Aorta (tissue), 5 donors: ENCODE results near the gene CD200R1. TPM values are rescaled to one million over a fixed set of nuclear protein-coding genes. Genes with fewer than 3 reads are reported as not detected.

Experiments
- ATAC-seq: fragments of 200-7000 bp; cut with Tn5 transposase; one replicate; pipeline ENCODE4 v1.9.1; 2022; ENCODE audit warnings: moderate library complexity; ENCODE audit not compliant: low FRiP score
- DNase-seq, 2 donors: peaks; one replicate each; pipeline ENCODE4 v3.0.0-alpha.2; 2020
- H3K27ac ChIP-seq, 2 donors: one replicate each; pipeline ENCODE4 v1.5.1; 2013; ENCODE audit warnings: low read length in 2 of 2, mild to moderate bottlenecking in 2 of 2, moderate library complexity in 2 of 2, control low read depth in 1 of 2, inconsistent platforms in 1 of 2, low read depth in 1 of 2
- H3K27me3 ChIP-seq, 2 donors: one replicate each; pipeline ENCODE4 v1.6.1; 2013; ENCODE audit warnings: control low read depth in 1 of 2, low read length in 1 of 2, mild to moderate bottlenecking in 1 of 2, moderate library complexity in 1 of 2; ENCODE audit not compliant: insufficient read depth in 2 of 2, control insufficient read depth in 1 of 2
- H3K36me3 ChIP-seq, 2 donors: one replicate each; pipeline ENCODE4 v1.6.1; 2013; ENCODE audit warnings: control low read depth in 1 of 2, low read length in 1 of 2, mild to moderate bottlenecking in 1 of 2; ENCODE audit not compliant: insufficient read depth in 2 of 2, control insufficient read depth in 1 of 2
- H3K4me1 ChIP-seq, 2 donors: one replicate each; pipeline ENCODE4 v1.6.1; 2013; ENCODE audit warnings: low read length in 2 of 2, control low read depth in 1 of 2, mild to moderate bottlenecking in 1 of 2, moderate library complexity in 1 of 2; ENCODE audit not compliant: insufficient read depth in 2 of 2, control insufficient read depth in 1 of 2
- H3K4me3 ChIP-seq, 2 donors: one replicate each; pipeline ENCODE4 v1.5.1; 2013; ENCODE audit warnings: low read length in 2 of 2, control low read depth in 1 of 2, mild to moderate bottlenecking in 1 of 2
- H3K9me3 ChIP-seq: one replicate; pipeline ENCODE4 v1.6.1; 2013; ENCODE audit warnings: mild to moderate bottlenecking, low read length; ENCODE audit not compliant: control insufficient read depth
- WGBS, 2 donors: extraction: QIAGEN DNeasy Blood & Tissue Kit; methylation state at CpG; one replicate each; pipeline ENCODE4 v1.1.7; 2013; 5-methylcytosine and 5-hydroxymethylcytosine counted together
- intact Hi-C, 2 donors: fragments of 100-400 bp; cut with DNase I; formaldehyde crosslinking; loops; one replicate each; pipeline versions ENCODE4 v1.14.2 to v1.15.0; 2022
- polyA plus RNA-seq, 2 donors: library from polyadenylated mRNA; stranded (reverse); fragments of 200-250 nt; gene quantifications; one replicate each; pipeline ENCODE4 v1.2.3, GENCODE V29; 2013
- total RNA-seq, 2 donors: library from RNA; stranded (reverse); fragmentation: NEBNext Ultra II Directional; extraction: Animal tissue kit (Norgen Biotek cat#: 25700); gene quantifications; one replicate each; pipeline ENCODE4 v1.2.1, GENCODE V29; 2021
- donor health status: healthy with polysubstance abuse.
- donor health status: Bipolar disorder and iron deficiency.
- donor health status: DM: no; HTN: no; CAD: no.
- donor health status: DM: no; HTN: no; CAD: no.
- donor health status: DM: yes; HTN: yes; CAD: no.

Gene CD200R1
- total and polyA plus RNA-seq, 4 donors = 0.18 to 6.5 (median 1.7) TPM

GRCh38 chr3:112966633-112967032, 8.3 kb downstream of the CD200R1 start:
- H3K27ac ChIP-seq = no peak overlapping the region
- no peak for ATAC-seq
- H3K36me3 ChIP-seq = no peaks in the 10 kb centered on the region
- intact Hi-C loops = no loop called here
- no peaks in the 10 kb centered on the region for H3K4me1 ChIP-seq
- 42 to 49% methylated on average over 2 of the region's 2 CpGs for WGBS, 2 donors
- no peak overlapping the region for H3K4me3 ChIP-seq
- peaks cover 0 to 1% of the 10 kb centered on the region in 2 donors for H3K27me3 ChIP-seq
- H3K9me3 ChIP-seq = peaks cover 4% of the 10 kb centered on the region
- no peak for DNase-seq

- Histone ChIP-seq H3K36me3 (no peaks in the 10 kb centered on the region), H3K9me3 (peaks cover 4% of the 10 kb centered on the region), H3K4me1 (no peaks in the 10 kb centered on the region), H3K27ac (no peak overlapping the region), H3K27me3 (peaks cover 0 to 1% of the 10 kb centered on the region in 2 donors), H3K4me3 (no peak overlapping the region)
- intact Hi-C loops = no loop called here
- DNase-seq (no peak), ATAC-seq (no peak)
- WGBS, 2 donors = 88 to 92% methylated on average over 6 of the region's 6 CpGs
These were observed 9.2 kb downstream of the CD200R1 start for GRCh38 chr3:112965656-112966055.

- Histone ChIP-seq H3K27ac (no peak overlapping the region), H3K27me3 (peaks cover 0 to 1% of the 10 kb centered on the region in 2 donors), H3K4me3 (no peak overlapping the region), H3K9me3 (peaks cover 4% of the 10 kb centered on the region), H3K4me1 (peaks cover 0 to 1% of the 10 kb centered on the region in 2 donors), H3K36me3 (no peaks in the 10 kb centered on the region)
- intact Hi-C loops = no loop called here
- ATAC-seq (no peak), DNase-seq (no peak)
These were observed 11.2 kb downstream of the CD200R1 start for GRCh38 chr3:112963683-112964082.

GRCh38 chr3:112958811-112959560, 15.9 kb downstream of the CD200R1 start:
- 35 to 45% methylated on average over 6 of the region's 6 CpGs for WGBS, 2 donors
- DNase-seq (no peak), ATAC-seq (no peak)
- intact Hi-C loops = no loop called here
- Histone ChIP-seq H3K9me3 (peaks cover 5% of the 10 kb centered on the region), H3K27ac (no peak overlapping the region), H3K36me3 (no peaks in the 10 kb centered on the region), H3K27me3 (no peaks in the 10 kb centered on the region), H3K4me3 (no peak overlapping the region), H3K4me1 (peaks cover 0 to 1% of the 10 kb centered on the region in 2 donors)

- no peaks in the 10 kb centered on the region for H3K27me3 ChIP-seq
- H3K4me1 ChIP-seq = peaks cover 0 to 1% of the 10 kb centered on the region in 2 donors
- H3K36me3 ChIP-seq = no peaks in the 10 kb centered on the region
- H3K27ac ChIP-seq = no peak overlapping the region
- intact Hi-C loops = no loop called here
- no peak for ATAC-seq
- DNase-seq = no peak
- peaks cover 3% of the 10 kb centered on the region for H3K9me3 ChIP-seq
- no peak overlapping the region for H3K4me3 ChIP-seq
These were observed 18.6 kb downstream of the CD200R1 start for GRCh38 chr3:112956351-112956750.

- 72 to 75% methylated on average over 9 of the region's 9 CpGs for WGBS, 2 donors
- H3K4me1 ChIP-seq = no peaks in the 10 kb centered on the region
- no peak overlapping the region for H3K4me3 ChIP-seq
- no peaks in the 10 kb centered on the region for H3K9me3 ChIP-seq
- ATAC-seq = no peak
- DNase-seq = no peak
- no peaks in the 10 kb centered on the region for H3K27me3 ChIP-seq
- no peaks in the 10 kb centered on the region for H3K36me3 ChIP-seq
- no peak overlapping the region for H3K27ac ChIP-seq
- intact Hi-C loops = no loop called here
These were observed 26.5 kb downstream of the CD200R1 start for GRCh38 chr3:112948346-112948838.

GRCh38 chr3:112931736-112932521, 43.0 kb downstream of the CD200R1 start:
- Histone ChIP-seq H3K27me3 (no peaks in the 10 kb centered on the region), H3K4me3 (no peak overlapping the region), H3K27ac (no peak overlapping the region), H3K36me3 (no peaks in the 10 kb centered on the region), H3K9me3 (no peaks in the 10 kb centered on the region), H3K4me1 (no peaks in the 10 kb centered on the region)
- ATAC-seq (peak; percentile 44), DNase-seq (peak; percentile 51)
- intact Hi-C loops = no loop called here
- WGBS, 2 donors = 66 to 67% methylated on average over 3 of the region's 3 CpGs

GRCh38 chr3:112930771-112931170, 44.1 kb downstream of the CD200R1 start:
- Histone ChIP-seq H3K4me3 (no peak overlapping the region), H3K9me3 (no peaks in the 10 kb centered on the region), H3K27me3 (no peaks in the 10 kb centered on the region), H3K27ac (no peak overlapping the region), H3K36me3 (no peaks in the 10 kb centered on the region), H3K4me1 (no peaks in the 10 kb centered on the region)
- intact Hi-C loops = no loop called here
- DNase-seq = no peak
- 93% methylated on average over 3 of the region's 3 CpGs for WGBS, 2 donors
- ATAC-seq = no peak

- WGBS, 2 donors = 13% methylated on average over 2 of the region's 2 CpGs
- no peaks in the 10 kb centered on the region for H3K36me3 ChIP-seq
- H3K9me3 ChIP-seq = no peaks in the 10 kb centered on the region
- H3K4me3 ChIP-seq = no peak overlapping the region
- intact Hi-C loops = no loop called here
- ATAC-seq (no peak), DNase-seq (no peak)
- H3K27me3 ChIP-seq = no peaks in the 10 kb centered on the region
- no peak overlapping the region for H3K27ac ChIP-seq
- H3K4me1 ChIP-seq = no peaks in the 10 kb centered on the region
These were observed 48.9 kb downstream of the CD200R1 start for GRCh38 chr3:112925969-112926368.
